Measurements from ENCODE around the gene OR13J1. TPM values are rescaled to one million over a fixed set of nuclear protein-coding genes. Genes with fewer than 3 reads are reported as not detected.

Gene OR13J1
- total and polyA plus RNA-seq, 4 donors, result not detected

GRCh38 chr9:35832814-35833213 is 37.4 kb downstream of the OR13J1 start:
- TF ChIP-seq CTCF (IDR thresholded peaks at IDR 0.05; ENCODE audit: control extremely low read depth, extremely low read depth), result no peak
- H3K4me1 ChIP-seq (ENCODE audit: control insufficient read depth in 5 of 5, insufficient read depth in 5 of 5, low read length in 5 of 5), result peaks cover 4 to 48% (median 20%) of the 10 kb centered on the region in 5 donors
- peak overlapping the region in 1 of 2 donors; percentile 13 for H3K27ac ChIP-seq (ENCODE audit: low read depth in 1 of 2, low read length in 1 of 2)
- WGBS, 2 donors, result 68 to 73% methylated on average over 5 of the region's 5 CpGs
- no peak overlapping the region for H3K4me3 ChIP-seq
- peaks cover 0 to 3% (median 0%) of the 10 kb centered on the region in 4 donors for H3K36me3 ChIP-seq (ENCODE audit: control insufficient read depth in 4 of 4, insufficient read depth in 4 of 4, low read length in 4 of 4)
- ATAC-seq (ENCODE audit: insufficient read depth, low FRiP score) (no peak), DNase-seq (peak in 1 of 3 donors; percentile 37)
- H3K9me3 ChIP-seq (ENCODE audit: control insufficient read depth in 4 of 4, insufficient read depth in 3 of 4, low read length in 3 of 4), result no peaks in the 10 kb centered on the region
- H3K9ac ChIP-seq (ENCODE audit: insufficient read depth in 1 of 2, low read length in 2 of 2), result no peak overlapping the region
- no peaks in the 10 kb centered on the region for H3K27me3 ChIP-seq (ENCODE audit: control insufficient read depth in 3 of 3, insufficient read depth in 3 of 3, low read length in 2 of 3)

- peaks cover 0 to 3% (median 0%) of the 10 kb centered on the region in 4 donors for H3K36me3 ChIP-seq (ENCODE audit: control insufficient read depth in 4 of 4, insufficient read depth in 4 of 4, low read length in 4 of 4)
- no peaks in the 10 kb centered on the region for H3K9me3 ChIP-seq (ENCODE audit: control insufficient read depth in 4 of 4, insufficient read depth in 3 of 4, low read length in 3 of 4)
- no peaks in the 10 kb centered on the region for H3K27me3 ChIP-seq (ENCODE audit: control insufficient read depth in 3 of 3, insufficient read depth in 3 of 3, low read length in 2 of 3)
- H3K4me3 ChIP-seq, result no peak overlapping the region
- WGBS, 2 donors, result 86 to 94% methylated on average over 4 of the region's 4 CpGs
- H3K4me1 ChIP-seq (ENCODE audit: control insufficient read depth in 5 of 5, insufficient read depth in 5 of 5, low read length in 5 of 5), result peaks cover 4 to 48% (median 20%) of the 10 kb centered on the region in 5 donors
- peak overlapping the region in 1 of 2 donors; percentile 10 for H3K27ac ChIP-seq (ENCODE audit: low read depth in 1 of 2, low read length in 1 of 2)
- DNase-seq (no peak), ATAC-seq (ENCODE audit: insufficient read depth, low FRiP score) (no peak)
- no peak for TF ChIP-seq CTCF (IDR thresholded peaks at IDR 0.05; ENCODE audit: control extremely low read depth, extremely low read depth)
- H3K9ac ChIP-seq (ENCODE audit: insufficient read depth in 1 of 2, low read length in 2 of 2), result no peak overlapping the region
Measured at GRCh38 chr9:35831040-35831439, 39.2 kb downstream of the OR13J1 start.

- Histone ChIP-seq H3K36me3 (ENCODE audit: control insufficient read depth in 4 of 4, insufficient read depth in 4 of 4, low read length in 4 of 4) (peaks cover 0 to 2% (median 0%) of the 10 kb centered on the region in 4 donors), H3K27ac (ENCODE audit: low read depth in 1 of 2, low read length in 1 of 2) (peak overlapping the region; percentile 89 to 93), H3K9ac (ENCODE audit: insufficient read depth in 1 of 2, low read length in 2 of 2) (peak overlapping the region; percentile 57 to 84), H3K9me3 (ENCODE audit: control insufficient read depth in 4 of 4, insufficient read depth in 3 of 4, low read length in 3 of 4) (no peaks in the 10 kb centered on the region), H3K4me3 (peak overlapping the region; percentile 51), H3K27me3 (ENCODE audit: control insufficient read depth in 3 of 3, insufficient read depth in 3 of 3, low read length in 2 of 3) (no peaks in the 10 kb centered on the region), H3K4me1 (ENCODE audit: control insufficient read depth in 5 of 5, insufficient read depth in 5 of 5, low read length in 5 of 5) (peaks cover 4 to 48% (median 21%) of the 10 kb centered on the region in 5 donors)
- WGBS, 2 donors, result 60 to 69% methylated on average over 2 of the region's 2 CpGs
- DNase-seq (no peak), ATAC-seq (ENCODE audit: insufficient read depth, low FRiP score) (no peak)
- no peak for TF ChIP-seq CTCF (IDR thresholded peaks at IDR 0.05; ENCODE audit: control extremely low read depth, extremely low read depth)
Measured at GRCh38 chr9:35829764-35830096, 40.5 kb downstream of the OR13J1 start.

Measured in lung (tissue), 12 donors.